Spleen (tissue), 11 donors: ENCODE data around the gene MTERF4. TPM values are rescaled to one million over a fixed set of nuclear protein-coding genes. Genes with fewer than 3 reads are reported as not detected.

Experiments used
- DNase-seq: peaks from one replicate; pipeline ENCODE4 v3.0.0-alpha.2; 2020
- H3K27ac ChIP-seq, 8 donors: fragments of 200-600 bp; sonication (generic) in 7 of 8; 1 replicate in 4 of 8; 2 replicates in 4 of 8; pipeline versions ENCODE4 v1.5.0 to v1.8.0; 2016 to 2021; ENCODE audit warnings: inconsistent platforms in 4 of 8, mild to moderate bottlenecking in 4 of 8, moderate library complexity in 1 of 8
- H3K27me3 ChIP-seq, 7 donors: fragments of 200-600 bp; sonication (generic) in 6 of 7; replicated peaks in 1 of 7; 1 replicate in 4 of 7; 2 replicates in 3 of 7; pipeline versions ENCODE4 v1.5.0 to v1.8.0; 2016 to 2021; ENCODE audit warnings: inconsistent platforms in 3 of 7, mild to moderate bottlenecking in 1 of 7
- H3K36me3 ChIP-seq, 6 donors: fragments of 200-600 bp; sonication (generic) in 5 of 6; 1 replicate in 4 of 6; 2 replicates in 2 of 6; pipeline versions ENCODE4 v1.5.0 to v1.8.0; 2016 to 2021; ENCODE audit warnings: inconsistent platforms in 2 of 6
- H3K4me1 ChIP-seq, 6 donors: fragments of 200-600 bp; sonication (generic) in 5 of 6; 1 replicate in 3 of 6; 2 replicates in 3 of 6; pipeline versions ENCODE4 v1.5.0 to v1.8.0; 2016 to 2021; ENCODE audit warnings: inconsistent platforms in 3 of 6
- H3K4me3 ChIP-seq, 8 donors: fragments of 200-600 bp; sonication (generic) in 7 of 8; 1 replicate in 4 of 8; 2 replicates in 4 of 8; pipeline versions ENCODE4 v1.5.0 to v1.8.0; 2016 to 2021; ENCODE audit warnings: inconsistent platforms in 4 of 8, mild to moderate bottlenecking in 4 of 8, moderate library complexity in 2 of 8
- H3K9me3 ChIP-seq, 8 donors: fragments of 200-600 bp; sonication (generic) in 7 of 8; 1 replicate in 4 of 8; 2 replicates in 4 of 8; pipeline versions ENCODE4 v1.5.0 to v1.8.0; 2016 to 2021; ENCODE audit warnings: inconsistent platforms in 4 of 8
- CTCF ChIP-seq, 11 experiments: fragments of 200-600 bp in 7 of 11; fragments of 450-650 bp in 4 of 11; sonication (generic) in 4 of 11; IDR thresholded peaks in 8 of 11; conservative IDR thresholded peaks in 3 of 11; 1 replicate in 7 of 11; 2 replicates in 4 of 11; pipeline versions ENCODE4 v1.4.0 to v1.8.0; 2016 to 2021; ENCODE audit warnings: antibody characterized with exemption in 11 of 11, inconsistent platforms in 4 of 11, mild to moderate bottlenecking in 1 of 11
- POLR2A ChIP-seq, 3 donors: fragments of 450-650 bp; IDR thresholded peaks; one replicate each; pipeline ENCODE4 v1.5.1; 2017; ENCODE audit warnings: antibody characterized with exemption in 3 of 3, mild to moderate bottlenecking in 1 of 3
- POLR2AphosphoS5 ChIP-seq, 3 donors: sonication (generic); formaldehyde crosslinking; IDR thresholded peaks; one replicate each; pipeline ENCODE4 v1.5.1; 2017; ENCODE audit warnings: antibody characterized with exemption in 3 of 3
- WGBS, 5 donors: extraction: QIAGEN DNeasy Blood & Tissue Kit in 3 of 5; methylation state at CpG; one replicate each; pipeline versions ENCODE4 v1.1.5 to v1.1.7; 2013 to 2018; 5-methylcytosine and 5-hydroxymethylcytosine counted together
- intact Hi-C: fragments of 100-400 bp; cut with DNase I; formaldehyde crosslinking; loops from one replicate; pipeline ENCODE4 v1.15.0; 2023; ENCODE audit warnings: low total_unique reads
- polyA plus RNA-seq, 3 donors: library from polyadenylated mRNA; stranded (reverse); fragments of 200-250 nt; gene quantifications; one replicate each; pipeline ENCODE4 v1.2.1, GENCODE V29; 2013
- total RNA-seq, 7 donors: library from RNA; depleted of rRNA in 3 of 7; stranded (reverse); fragments of >200 nt in 3 of 7; fragmentation: NEBNext Ultra II Directional in 4 of 7; extraction: Animal tissue kit (Norgen Biotek cat#: 25700) in 4 of 7; gene quantifications; one replicate each; pipeline versions ENCODE4 v1.1.0 to v1.2.1, GENCODE V29; 2016 to 2021
- donor health status: healthy with polysubstance abuse.
- donor health status: DM: no; HTN: no; CAD: no; lungs with moderate emphysema.
- donor health status: DM: no; HTN: no; CAD: no.
- donor health status: Bipolar disorder and iron deficiency.
- donor health status: healthy.
- donor health status: DM: no; HTN: no; CAD: no.
- donor health status: DM: yes; HTN: yes; CAD: no.

MTERF4 gene
- total and polyA plus RNA-seq, 10 donors, result 28.4 to 74.0 (median 47.2) TPM

GRCh38 chr2:241146286-241146685, 44.2 kb upstream of the MTERF4 start:
- H3K27me3 ChIP-seq, result no peaks in the 10 kb centered on the region
- H3K27ac ChIP-seq, result no peak overlapping the region
- H3K9me3 ChIP-seq, result no peaks in the 10 kb centered on the region
- intact Hi-C loops, result no loop called here
- no peak for DNase-seq
- H3K36me3 ChIP-seq, result peaks cover 0 to 17% (median 0%) of the 10 kb centered on the region in 6 donors
- 69 to 88% (median 74%) methylated on average over 4 of the region's 4 CpGs for WGBS, 5 donors
- no peak for TF ChIP-seq POLR2A (IDR thresholded peaks at IDR 0.05)
- TF ChIP-seq POLR2AphosphoS5 (IDR thresholded peaks at IDR 0.05), result no peak
- TF ChIP-seq CTCF (IDR thresholded peaks at IDR 0.05 in 8 of 11, conservative IDR thresholded peaks at IDR 0.05 in 3 of 11), result no peak
- peaks cover 12 to 29% (median 20%) of the 10 kb centered on the region in 6 donors for H3K4me1 ChIP-seq
- no peak overlapping the region for H3K4me3 ChIP-seq

DNA sequence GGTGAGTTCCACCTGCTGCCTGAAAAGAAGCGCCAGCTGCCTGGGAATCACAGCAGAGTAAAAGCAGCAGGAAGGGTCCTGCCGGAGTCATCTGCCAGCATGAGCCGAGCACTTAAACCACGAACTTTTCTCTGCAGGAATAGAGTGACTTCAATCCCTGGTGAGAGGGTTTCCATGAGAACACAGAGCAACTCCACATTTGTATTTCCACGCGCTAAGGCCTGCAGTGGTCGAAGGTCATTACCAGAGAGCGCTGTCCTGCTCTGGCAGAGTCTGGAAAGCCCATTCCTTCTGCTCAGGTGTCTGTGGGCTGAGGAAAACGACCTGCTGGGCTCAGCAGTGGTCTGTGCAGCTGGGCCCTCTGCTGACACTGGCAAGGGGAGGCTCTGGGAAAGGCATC, 40.5 kb upstream of the MTERF4 start:
- H3K27ac ChIP-seq, result no peak overlapping the region
- 87 to 94% (median 92%) methylated on average over 7 to 9 of the region's 9 CpGs for WGBS, 5 donors
- peak; percentile 46 for DNase-seq
- TF ChIP-seq POLR2AphosphoS5 (IDR thresholded peaks at IDR 0.05) (no peak), POLR2A (IDR thresholded peaks at IDR 0.05) (no peak), CTCF (IDR thresholded peaks at IDR 0.05 in 8 of 11, conservative IDR thresholded peaks at IDR 0.05 in 3 of 11) (no peak)
- no peaks in the 10 kb centered on the region for H3K9me3 ChIP-seq
- H3K4me3 ChIP-seq, result no peak overlapping the region
- no peaks in the 10 kb centered on the region for H3K27me3 ChIP-seq
- H3K36me3 ChIP-seq, result peaks cover 0 to 42% (median 4%) of the 10 kb centered on the region in 6 donors
- peaks cover 0 to 2% (median 0%) of the 10 kb centered on the region in 6 donors for H3K4me1 ChIP-seq
- intact Hi-C loops, result no loop called here

DNA sequence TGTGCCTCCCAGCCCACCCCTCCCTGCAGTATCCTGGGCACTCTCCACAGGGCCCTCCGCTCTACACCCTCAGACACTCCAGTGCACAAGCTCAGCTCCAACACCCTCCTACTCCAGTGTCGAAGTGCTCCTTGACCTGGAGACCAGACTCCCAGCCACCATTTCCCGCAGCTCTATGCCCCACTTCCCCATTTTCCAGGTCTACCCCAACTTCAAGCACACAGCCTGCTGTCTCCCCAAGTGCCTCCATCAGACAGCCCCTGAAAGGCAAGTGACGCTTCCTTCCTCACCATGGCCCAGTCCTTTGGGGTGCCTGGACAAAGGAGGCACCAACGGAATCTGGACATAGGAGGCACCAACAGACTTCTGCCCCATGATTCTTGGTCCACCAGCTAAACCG, 40.0 kb upstream of the MTERF4 start:
- Histone ChIP-seq H3K27ac (no peak overlapping the region), H3K4me3 (no peak overlapping the region), H3K27me3 (no peaks in the 10 kb centered on the region), H3K36me3 (peaks cover 0 to 47% (median 5%) of the 10 kb centered on the region in 6 donors), H3K4me1 (no peaks in the 10 kb centered on the region), H3K9me3 (no peaks in the 10 kb centered on the region)
- TF ChIP-seq CTCF (IDR thresholded peaks at IDR 0.05 in 8 of 11, conservative IDR thresholded peaks at IDR 0.05 in 3 of 11), result no peak
- TF ChIP-seq POLR2AphosphoS5 (IDR thresholded peaks at IDR 0.05), result no peak
- no peak for TF ChIP-seq POLR2A (IDR thresholded peaks at IDR 0.05)
- intact Hi-C loops, result no loop called here
- WGBS, 5 donors, result 88 to 97% (median 94%) methylated on average over 6 of the region's 6 CpGs
- DNase-seq, result no peak

- intact Hi-C loops, result no loop called here
- peak; percentile 60 for DNase-seq
- no peak overlapping the region for H3K4me3 ChIP-seq
- TF ChIP-seq POLR2A (IDR thresholded peaks at IDR 0.05) (no peak), CTCF (IDR thresholded peaks at IDR 0.05 in 8 of 11, conservative IDR thresholded peaks at IDR 0.05 in 3 of 11) (no peak), POLR2AphosphoS5 (IDR thresholded peaks at IDR 0.05) (no peak)
- no peaks in the 10 kb centered on the region for H3K9me3 ChIP-seq
- H3K27me3 ChIP-seq, result no peaks in the 10 kb centered on the region
- H3K36me3 ChIP-seq, result peaks cover 0 to 55% (median 11%) of the 10 kb centered on the region in 6 donors
- no peaks in the 10 kb centered on the region for H3K4me1 ChIP-seq
- no peak overlapping the region for H3K27ac ChIP-seq
- 90 to 97% (median 97%) methylated on average over 14 of the region's 14 CpGs for WGBS, 5 donors
Observed at GRCh38 chr2:241141214-241141770, 39.2 kb upstream of the MTERF4 start.
